Erythroblast (primary cell): Measurements from ENCODE around the gene EMP3.
"Not testable (repeated sequence)": the region's sequence is repeated elsewhere in the genome, so short reads cannot be mapped to it uniquely, and the experiment has no call there.

Experiments used
- GATA1 ChIP-seq: IDR thresholded peaks from 2 replicates; pipeline ENCODE4 v1.6.1; 2011; ENCODE audit warnings: low read depth, mild to moderate bottlenecking, control low read depth, low read length, moderate library complexity
- POLR2A ChIP-seq: IDR thresholded peaks from 2 replicates; pipeline ENCODE4 v1.6.1; 2011; ENCODE audit warnings: mild to moderate bottlenecking, low read length

GRCh38 chr19:48371771-48372170 lies 46.4 kb downstream of the EMP3 start:
- TF ChIP-seq POLR2A, GATA1: not testable (repeated sequence)
